Measurements from ENCODE around the gene RSBN1.

Gene RSBN1

GRCh38 chr1:113805256-113805531, 7.1 kb downstream of the RSBN1 start:
- DNase-seq (ENCODE audit: low read depth), result no peak
- TF ChIP-seq CTCF (IDR thresholded peaks at IDR 0.05; ENCODE audit: low read length, missing control alignments), result no peak
- no peak overlapping the region for H3K4me3 ChIP-seq (replicated peaks; ENCODE audit: low read depth, low read length)

DNA sequence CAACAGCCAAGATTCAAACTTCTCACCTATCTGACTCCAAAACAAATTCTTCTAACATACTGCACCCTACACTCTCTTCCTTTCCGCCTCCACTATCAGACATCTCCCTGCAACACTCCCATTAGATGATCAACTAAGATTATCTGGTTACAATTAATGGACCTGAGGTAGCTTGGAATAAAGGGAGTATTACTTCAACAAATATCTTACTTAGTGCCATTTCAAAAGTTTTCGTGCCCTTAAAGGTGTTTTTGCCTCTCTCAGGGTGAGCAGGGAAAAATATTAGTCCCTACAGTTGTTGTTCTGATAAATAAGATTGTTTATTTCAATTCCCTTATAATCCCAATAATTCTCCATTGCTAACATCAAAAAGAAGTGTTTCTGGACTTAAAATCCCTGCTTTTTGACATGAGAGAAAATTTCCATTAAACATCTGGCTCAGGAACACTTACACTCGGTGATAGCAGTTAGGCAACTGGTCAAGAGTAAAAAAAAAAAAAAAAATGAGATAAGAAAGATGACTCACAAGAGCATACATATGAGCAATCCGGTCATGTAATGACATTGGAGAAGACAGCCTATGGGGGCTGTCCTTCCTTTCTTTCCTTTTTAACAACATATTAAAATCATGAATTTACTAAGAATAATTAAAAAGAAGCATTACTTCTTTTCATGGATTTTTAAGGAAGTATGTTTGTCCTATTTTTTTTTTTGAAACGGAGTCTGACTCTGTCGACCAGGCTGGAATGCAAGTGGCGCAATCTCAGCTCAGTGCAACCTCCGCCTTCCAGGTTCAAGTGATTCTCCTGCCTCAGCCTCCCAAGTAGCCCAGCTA, 7.6 kb downstream of the RSBN1 start:
- peak overlapping the region; percentile 13 for H3K4me3 ChIP-seq (replicated peaks; ENCODE audit: low read depth, low read length)
- peak; percentile 88 for DNase-seq (ENCODE audit: low read depth)
- TF ChIP-seq CTCF (IDR thresholded peaks at IDR 0.05; ENCODE audit: low read length, missing control alignments), result no peak

GRCh38 chr1:113802367-113803007, 9.8 kb downstream of the RSBN1 start:
- DNase-seq (ENCODE audit: low read depth), result no peak
- H3K4me3 ChIP-seq (replicated peaks; ENCODE audit: low read depth, low read length), result no peak overlapping the region
- TF ChIP-seq CTCF (IDR thresholded peaks at IDR 0.05; ENCODE audit: low read length, missing control alignments), result no peak

DNA sequence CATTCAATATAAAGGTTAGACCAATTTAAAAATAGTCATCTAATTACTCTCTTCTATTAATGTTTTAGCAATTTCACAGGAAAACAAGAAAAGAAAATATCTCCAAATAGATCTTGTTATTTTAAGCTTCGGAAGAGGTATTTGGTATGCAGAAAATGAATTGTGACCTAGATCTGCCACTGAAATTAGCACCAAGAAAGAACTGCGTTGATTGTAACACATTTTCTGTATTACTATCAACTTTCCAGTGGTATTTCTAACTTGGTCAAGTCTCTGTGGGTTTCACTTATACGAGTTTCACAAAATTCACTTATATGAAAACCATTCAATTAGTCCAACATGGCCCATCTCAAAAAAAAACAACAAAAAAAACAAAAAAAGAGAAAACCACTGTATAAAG, 11.8 kb downstream of the RSBN1 start:
- TF ChIP-seq CTCF (IDR thresholded peaks at IDR 0.05; ENCODE audit: low read length, missing control alignments), result no peak
- DNase-seq (ENCODE audit: low read depth), result no peak
- no peak overlapping the region for H3K4me3 ChIP-seq (replicated peaks; ENCODE audit: low read depth, low read length)

DNA sequence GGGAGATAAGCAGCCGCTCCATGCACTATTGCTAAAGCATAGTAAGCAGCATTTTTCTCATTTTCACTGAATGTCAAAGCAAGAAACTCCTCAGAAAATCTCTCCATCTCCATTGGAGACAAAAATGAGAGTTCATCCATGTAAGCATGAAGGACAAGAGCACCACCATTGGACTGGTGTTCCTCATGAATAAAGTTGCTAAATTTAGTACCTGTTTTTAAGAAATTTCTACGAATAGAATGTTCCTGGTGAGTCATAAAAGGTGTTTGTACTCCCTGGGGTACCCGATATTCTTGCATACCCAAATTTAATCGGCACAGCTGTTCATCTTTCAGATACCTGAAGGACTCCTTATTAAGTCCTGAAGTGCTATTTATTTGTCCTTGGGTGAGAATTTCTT, 14.8 kb downstream of the RSBN1 start:
- no peak overlapping the region for H3K4me3 ChIP-seq (replicated peaks; ENCODE audit: low read depth, low read length)
- TF ChIP-seq CTCF (IDR thresholded peaks at IDR 0.05; ENCODE audit: low read length, missing control alignments), result no peak
- no peak for DNase-seq (ENCODE audit: low read depth)

DNA sequence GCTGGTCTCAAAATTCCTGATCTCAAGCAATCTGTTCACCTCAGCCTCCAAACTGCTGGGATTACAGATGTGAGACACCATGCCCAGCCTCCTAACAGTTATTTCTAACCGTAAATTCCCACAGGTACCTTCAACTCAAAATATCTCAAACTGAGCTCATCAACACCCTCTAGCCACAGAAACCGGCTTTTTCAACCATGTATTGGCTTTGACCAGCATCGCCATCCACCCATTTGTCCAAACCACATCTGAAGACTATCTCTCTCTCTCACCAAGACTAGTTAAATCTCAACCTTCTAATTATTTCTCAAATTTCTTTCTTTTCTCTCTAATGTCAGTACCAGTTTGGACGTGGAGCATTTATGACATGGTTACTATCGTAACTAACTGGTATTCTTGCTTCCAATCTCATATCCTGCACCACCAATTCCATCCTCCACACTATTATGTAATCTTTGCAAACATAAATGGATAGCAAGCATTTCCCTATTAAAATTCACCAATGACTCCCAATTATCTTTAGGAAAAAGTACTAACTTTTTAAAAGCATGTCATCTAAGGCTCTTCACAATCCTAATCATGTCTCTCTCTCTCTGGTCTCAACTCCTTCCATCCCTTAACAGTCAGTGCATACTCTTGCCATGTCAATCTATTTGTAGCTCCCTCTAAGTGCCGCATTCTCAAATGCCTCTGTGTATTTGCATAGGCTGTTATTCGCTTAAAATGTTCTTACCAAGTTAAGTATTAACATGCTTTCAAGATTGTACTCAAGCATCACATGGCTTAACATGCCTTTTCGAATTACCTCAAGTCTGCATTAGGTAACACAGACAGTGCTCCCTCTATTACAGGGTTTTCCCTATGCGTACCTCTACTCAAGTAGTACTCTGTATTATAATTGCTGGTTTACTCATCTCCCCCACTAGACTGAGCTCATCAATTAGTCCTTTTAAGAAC, 18.1 kb downstream of the RSBN1 start:
- DNase-seq (ENCODE audit: low read depth), result no peak
- no peak for TF ChIP-seq CTCF (IDR thresholded peaks at IDR 0.05; ENCODE audit: low read length, missing control alignments)
- no peak overlapping the region for H3K4me3 ChIP-seq (replicated peaks; ENCODE audit: low read depth, low read length)
